GM19372 (cell line): ENCODE measurements around the gene PGBD5.

ENCODE experiments used
- ATAC-seq: cut with Tn5 transposase; IDR thresholded peaks from one replicate; pipeline ENCODE4 v1.9.1; 2021; ENCODE audit warnings: mild to moderate bottlenecking, low read depth, moderate library complexity; ENCODE audit not compliant: unreplicated experiment

PGBD5 gene

GRCh38 chr1:230352537-230352936 lies 73.6 kb downstream of the PGBD5 start:
- ATAC-seq, result no peak

DNA sequence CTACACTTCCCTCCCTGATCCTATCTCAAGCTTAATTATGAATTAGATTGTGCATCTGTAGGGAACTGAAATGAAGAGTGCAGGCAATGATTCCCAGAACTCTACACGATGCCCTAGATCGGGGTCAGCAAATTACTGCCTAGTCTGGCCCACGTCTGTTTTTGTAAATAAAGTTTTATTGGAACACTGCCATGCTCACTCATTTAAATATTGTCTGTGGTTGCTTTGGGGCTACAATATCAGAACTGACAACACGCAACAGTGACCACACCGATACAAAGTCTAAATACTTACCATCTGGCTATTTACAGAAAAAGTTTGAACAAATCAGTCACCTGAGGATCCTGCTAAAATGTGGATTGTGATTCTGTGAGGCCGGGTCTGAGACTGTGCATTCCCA lies 74.1 kb downstream of the PGBD5 start:
- no peak for ATAC-seq

DNA sequence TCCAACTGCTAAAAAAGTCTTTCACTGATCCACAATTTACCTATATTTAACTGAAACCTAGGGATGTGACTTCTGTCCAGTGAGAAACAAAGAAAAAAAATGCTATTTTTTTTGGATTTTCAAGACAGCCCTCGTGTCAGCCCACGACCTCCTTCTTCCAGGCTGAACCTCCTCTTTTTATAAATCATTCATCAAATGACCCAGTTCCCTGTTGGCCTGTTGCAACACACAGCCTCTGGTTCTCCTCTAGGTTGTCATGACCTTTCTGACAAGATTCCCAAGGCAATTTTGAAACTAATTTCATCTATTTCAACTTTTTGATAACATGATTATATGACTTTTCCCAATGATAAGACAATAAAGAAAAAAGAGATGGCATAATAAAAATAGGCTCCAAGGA lies 74.6 kb downstream of the PGBD5 start:
- no peak for ATAC-seq

DNA sequence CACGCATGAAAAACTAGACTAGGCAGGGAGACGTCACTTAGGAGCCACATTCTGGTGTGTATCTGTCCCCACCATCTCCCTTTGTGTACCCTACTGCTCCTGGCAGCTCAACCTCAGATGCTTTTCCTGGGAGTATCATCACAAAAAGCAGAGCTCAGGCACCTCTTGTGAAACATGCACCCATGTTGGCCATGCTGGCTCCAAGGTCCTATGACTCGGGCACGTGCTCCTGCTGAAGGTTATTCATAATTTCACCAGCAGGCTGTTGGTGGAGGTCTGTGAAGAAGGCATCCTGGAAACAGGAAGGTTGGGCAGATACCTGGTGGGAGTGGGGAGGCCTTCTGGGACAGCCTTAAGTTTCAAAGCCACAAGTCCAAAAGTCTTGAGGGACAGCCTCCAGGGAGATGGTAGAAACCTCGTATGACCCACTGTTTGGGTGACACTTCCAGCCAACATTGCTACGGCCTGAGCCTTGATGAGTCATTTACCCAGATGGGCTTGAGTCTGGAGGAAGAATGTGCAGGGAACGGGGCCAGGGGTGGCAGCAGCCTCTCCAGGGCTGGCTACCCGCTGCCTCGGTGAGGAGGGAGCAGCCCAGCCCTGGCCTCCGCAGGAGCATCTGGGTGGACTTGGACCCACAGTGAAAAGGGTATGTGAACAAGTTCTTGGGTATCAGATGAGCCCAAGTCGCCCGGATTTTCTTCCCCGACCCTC lies 75.8 kb downstream of the PGBD5 start:
- ATAC-seq, result no peak

DNA sequence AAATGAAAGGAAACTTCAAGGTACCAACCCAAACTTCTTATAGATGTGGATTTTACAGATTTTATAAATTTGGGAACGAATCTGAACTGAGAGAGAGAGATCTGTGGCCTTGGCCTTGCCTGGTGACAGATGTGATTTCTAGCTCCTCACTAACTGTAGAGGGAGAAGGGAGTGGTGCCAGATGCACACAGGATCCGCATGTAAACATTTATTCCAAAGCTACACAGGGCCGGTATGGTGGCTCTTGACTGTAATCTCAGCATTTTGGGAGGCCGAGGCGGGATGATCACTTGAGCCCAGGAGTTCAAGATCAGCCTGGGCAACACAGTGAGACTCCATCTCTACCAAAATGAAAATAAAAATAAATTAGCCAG lies 77.1 kb downstream of the PGBD5 start:
- no peak for ATAC-seq

GRCh38 chr1:230348386-230349019 lies 77.6 kb downstream of the PGBD5 start:
- no peak for ATAC-seq

DNA sequence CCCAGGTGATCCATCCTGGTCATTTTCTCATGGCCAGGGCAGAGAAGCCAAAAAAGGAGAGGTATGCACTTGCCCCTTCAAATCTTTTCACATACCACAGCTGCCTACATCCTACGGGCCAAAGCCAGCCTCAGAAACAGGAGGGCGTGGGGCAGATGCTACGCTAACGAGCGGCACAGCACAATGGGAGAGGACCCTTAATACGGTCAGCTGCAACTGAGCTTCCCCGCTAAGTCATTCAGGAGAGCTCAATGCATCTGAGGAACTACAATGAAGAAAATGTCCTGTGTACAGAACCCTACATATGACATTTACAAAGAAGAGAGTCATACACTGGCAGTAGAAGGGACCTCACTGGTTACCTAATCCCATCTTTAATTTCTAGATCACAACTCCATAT lies 78.2 kb downstream of the PGBD5 start:
- ATAC-seq, result no peak

DNA sequence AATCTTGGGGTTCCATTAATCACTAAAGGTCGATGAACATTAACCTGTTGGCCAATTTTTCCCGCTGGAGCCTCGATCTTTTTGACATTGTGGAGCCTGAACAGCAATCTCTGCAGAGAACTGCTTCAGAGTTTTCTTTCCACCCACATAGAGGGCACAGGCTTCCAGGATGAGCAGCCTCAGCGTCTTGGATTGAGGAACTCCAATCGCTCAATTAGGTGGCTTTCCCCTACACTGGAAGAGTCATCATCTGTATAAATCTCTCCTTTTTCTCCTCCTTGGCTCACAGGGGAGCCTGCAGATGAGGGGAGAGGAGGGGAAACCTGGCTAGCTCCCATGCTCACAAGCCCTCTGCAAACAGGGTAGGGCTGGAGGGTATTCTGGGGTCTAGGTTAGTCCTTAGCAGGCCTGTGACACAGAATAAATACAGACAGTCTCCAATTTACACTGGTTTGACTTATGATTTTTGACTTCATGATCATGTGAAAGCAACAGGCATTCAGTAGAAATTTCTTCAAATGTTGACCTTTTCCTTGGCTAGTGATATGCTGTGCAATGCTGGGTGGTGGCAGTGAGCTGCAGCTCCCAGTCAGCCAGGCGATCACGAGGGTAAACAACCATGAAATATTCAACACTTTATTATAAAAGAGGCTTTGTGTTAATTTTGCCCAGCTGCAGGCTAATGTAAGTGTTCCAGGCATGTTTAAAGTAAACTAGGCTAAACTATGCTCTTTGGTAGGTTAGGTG lies 80.8 kb downstream of the PGBD5 start:
- ATAC-seq, result no peak

DNA sequence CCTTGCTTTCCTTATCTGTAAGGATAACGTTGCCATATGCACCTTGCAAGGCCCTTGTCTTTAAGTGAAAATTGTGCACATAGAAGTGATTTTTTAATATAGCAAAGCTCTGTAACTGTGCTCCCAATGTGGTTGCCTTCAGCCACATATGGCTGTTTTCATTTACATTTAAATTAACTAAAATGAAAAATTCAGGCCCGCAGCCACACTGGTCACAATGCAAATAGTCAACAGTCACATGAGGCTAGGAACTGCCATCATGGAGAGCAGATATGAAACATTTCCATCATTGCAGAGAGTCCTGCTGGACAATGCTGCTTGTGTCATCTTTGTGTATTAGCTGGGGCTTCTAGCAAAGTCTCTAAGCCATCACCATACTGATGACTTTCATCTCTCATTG lies 83.4 kb downstream of the PGBD5 start:
- no peak for ATAC-seq

DNA sequence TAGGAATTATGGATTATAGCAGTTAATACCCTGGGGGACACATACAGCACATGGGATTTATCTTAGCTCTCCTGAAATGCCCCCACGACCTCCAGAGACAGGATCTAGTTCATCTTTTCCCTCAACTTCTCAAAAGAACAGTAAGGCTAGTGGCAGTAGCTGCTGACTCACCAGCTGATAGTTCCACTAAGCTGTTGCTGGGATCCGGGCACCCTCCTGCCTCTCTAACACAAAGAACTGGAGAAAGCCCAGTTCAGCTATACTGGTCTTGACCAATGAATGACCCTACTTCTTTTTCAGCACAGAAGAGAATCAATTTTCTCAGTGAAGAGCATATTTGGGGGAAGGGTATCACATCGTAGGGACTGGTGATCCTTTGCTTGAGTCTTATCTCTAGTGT lies 84.1 kb downstream of the PGBD5 start:
- ATAC-seq, result no peak

DNA sequence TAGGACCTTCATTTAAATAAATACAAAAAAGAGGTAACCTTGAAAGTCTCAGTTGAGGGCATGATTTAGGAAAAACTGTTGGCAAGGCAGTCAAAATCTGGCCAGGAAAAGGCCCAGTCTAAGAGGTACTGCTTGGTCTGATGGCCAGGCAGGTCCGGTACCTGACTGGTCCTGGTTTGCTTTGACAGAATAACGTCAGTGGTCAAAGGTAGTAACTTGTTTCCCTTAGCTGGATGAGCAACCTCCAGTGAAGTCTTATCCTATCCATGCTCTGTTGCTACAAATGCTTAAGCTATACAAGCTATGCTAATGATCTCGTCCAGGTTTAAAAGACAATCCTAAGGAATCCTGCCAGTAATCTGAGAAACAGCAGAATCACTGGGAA lies 85.0 kb downstream of the PGBD5 start:
- no peak for ATAC-seq

- ATAC-seq, result no peak
Observed at GRCh38 chr1:230340526-230341161, 85.5 kb downstream of the PGBD5 start.

- no peak for ATAC-seq
Observed at GRCh38 chr1:230339033-230339432, 87.1 kb downstream of the PGBD5 start.

- ATAC-seq, result no peak
Observed at GRCh38 chr1:230337266-230337665, 88.9 kb downstream of the PGBD5 start.

- ATAC-seq, result no peak
Observed at GRCh38 chr1:230335861-230336522, 90.1 kb downstream of the PGBD5 start.

DNA sequence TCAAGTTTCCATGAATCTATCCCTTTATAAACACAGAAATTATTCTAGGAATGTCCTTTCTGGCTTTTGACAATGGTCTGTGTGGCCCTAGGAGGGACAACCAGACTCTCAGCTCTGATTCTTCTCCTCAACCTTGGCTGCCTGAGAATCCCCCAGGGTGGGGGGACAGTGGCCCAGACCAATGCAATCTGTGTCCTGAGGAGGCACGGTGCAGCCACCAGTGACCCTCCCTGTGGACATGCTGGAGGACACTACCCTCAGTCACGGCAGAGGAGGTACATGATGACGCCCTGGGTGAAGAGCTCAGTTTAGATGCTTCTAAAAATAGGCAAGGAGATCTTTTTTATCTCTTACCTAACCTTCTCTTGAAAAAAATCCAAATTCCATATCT lies 91.7 kb downstream of the PGBD5 start:
- no peak for ATAC-seq

DNA sequence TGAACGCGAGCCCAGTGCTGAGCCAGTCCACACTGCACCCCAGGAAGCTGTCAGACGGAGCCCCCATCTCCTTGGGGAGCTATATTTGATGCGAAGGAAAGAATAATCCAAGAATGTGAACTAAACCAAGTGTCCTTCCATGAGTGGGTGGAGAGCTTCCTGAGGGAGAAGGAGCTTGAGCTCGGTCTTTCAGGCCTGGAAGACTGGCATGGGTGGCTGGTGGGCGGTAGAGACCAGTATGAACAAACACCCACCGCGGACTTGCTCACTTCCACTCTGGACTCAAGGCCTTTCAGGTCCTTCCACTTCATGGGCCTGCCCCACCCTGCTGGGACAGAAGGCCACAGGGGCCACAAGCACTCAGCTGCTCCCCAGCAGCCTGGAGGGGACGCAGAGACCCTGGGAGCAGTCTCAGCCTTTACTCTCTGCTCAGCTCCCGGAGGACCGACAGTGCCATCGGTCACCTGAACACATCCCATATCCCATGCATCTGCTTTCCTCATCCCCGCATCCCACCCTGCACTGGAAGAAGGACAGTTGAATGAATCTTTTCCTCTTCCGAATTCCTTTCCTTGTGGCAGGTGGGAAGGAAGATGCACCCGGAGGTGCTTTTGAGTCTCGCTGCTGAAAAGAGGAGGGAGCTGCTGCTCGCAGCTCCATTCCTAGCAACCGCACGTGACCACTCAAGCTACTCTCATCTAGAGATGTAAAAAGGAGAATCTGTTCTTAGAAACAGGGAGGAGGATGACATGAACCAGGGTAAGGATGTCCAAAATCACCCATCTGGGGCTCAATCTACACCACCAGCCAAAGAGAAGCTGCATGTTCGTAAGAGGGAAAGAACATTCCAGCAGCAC lies 92.3 kb downstream of the PGBD5 start:
- no peak for ATAC-seq

DNA sequence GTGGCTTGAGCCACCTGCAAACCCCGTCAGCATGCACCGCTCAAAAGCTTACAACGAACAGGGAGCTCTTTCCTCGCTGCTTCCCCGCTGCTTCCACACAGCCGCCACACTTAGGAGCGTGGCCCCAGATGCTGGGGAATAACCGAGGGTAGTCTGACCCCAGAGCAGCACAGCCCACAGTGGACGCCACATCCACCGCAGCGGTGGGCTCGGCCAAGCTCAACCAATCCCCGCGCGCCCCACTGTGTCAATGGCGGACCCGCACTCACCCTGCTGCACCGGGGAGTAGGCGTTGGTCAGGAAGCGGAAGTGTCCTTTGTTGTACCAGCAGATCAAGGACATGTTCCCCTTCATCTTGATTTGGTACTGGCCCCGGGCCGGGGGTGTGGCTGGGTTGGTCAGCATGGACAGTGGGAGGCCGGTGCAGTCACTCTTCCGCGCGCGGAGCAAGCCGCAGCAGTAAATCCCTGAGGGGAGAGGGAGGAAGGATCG lies 93.5 kb downstream of the PGBD5 start:
- no peak for ATAC-seq

GRCh38 chr1:230332061-230332460 lies 94.1 kb downstream of the PGBD5 start:
- ATAC-seq, result no peak

- no peak for ATAC-seq
Observed at GRCh38 chr1:230330157-230330556, 96.0 kb downstream of the PGBD5 start.
